Measurements from ENCODE around the gene BTBD16.

Gene BTBD16

DNA sequence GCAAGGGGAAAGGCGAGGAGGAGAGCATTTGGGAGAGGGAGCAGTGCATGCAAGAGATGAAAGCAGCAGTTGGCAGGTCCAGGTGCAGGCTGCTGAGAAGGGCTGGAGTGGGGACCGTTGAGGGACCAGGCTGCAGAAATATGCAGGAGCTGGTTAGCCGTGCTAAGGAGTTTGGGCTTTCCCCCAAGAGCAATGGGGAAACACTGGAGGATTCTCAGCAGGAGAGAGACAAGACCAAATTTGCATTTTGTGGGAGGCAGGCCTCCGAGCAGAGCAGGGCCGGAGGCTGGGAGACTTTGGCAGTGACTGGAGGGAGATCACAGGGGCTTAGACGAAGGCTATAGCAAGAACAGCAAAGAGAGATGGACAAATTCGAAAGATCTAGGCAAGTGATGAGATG, 11.8 kb downstream of the BTBD16 start:
- H3K36me3 ChIP-seq = no peaks in the 10 kb centered on the region
- H3K27ac ChIP-seq = no peak overlapping the region
- TF ChIP-seq, protein P1, sequence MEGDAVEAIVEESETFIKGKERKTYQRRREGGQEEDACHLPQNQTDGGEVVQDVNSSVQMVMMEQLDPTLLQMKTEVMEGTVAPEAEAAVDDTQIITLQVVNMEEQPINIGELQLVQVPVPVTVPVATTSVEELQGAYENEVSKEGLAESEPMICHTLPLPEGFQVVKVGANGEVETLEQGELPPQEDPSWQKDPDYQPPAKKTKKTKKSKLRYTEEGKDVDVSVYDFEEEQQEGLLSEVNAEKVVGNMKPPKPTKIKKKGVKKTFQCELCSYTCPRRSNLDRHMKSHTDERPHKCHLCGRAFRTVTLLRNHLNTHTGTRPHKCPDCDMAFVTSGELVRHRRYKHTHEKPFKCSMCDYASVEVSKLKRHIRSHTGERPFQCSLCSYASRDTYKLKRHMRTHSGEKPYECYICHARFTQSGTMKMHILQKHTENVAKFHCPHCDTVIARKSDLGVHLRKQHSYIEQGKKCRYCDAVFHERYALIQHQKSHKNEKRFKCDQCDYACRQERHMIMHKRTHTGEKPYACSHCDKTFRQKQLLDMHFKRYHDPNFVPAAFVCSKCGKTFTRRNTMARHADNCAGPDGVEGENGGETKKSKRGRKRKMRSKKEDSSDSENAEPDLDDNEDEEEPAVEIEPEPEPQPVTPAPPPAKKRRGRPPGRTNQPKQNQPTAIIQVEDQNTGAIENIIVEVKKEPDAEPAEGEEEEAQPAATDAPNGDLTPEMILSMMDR (IDR thresholded peaks at IDR 0.05) = no peak
- H3K4me3 ChIP-seq (ENCODE audit: low read depth in 1 of 2, low read length in 1 of 2) = no peak overlapping the region
- H3K27me3 ChIP-seq = peaks cover under 1% of the 10 kb centered on the region
- no peaks in the 10 kb centered on the region for H3K4me1 ChIP-seq (ENCODE audit: control insufficient read depth in 1 of 2, insufficient read depth in 1 of 2, low read depth in 1 of 2, low read length in 1 of 2)
- no peaks in the 10 kb centered on the region for H3K9me3 ChIP-seq

DNA sequence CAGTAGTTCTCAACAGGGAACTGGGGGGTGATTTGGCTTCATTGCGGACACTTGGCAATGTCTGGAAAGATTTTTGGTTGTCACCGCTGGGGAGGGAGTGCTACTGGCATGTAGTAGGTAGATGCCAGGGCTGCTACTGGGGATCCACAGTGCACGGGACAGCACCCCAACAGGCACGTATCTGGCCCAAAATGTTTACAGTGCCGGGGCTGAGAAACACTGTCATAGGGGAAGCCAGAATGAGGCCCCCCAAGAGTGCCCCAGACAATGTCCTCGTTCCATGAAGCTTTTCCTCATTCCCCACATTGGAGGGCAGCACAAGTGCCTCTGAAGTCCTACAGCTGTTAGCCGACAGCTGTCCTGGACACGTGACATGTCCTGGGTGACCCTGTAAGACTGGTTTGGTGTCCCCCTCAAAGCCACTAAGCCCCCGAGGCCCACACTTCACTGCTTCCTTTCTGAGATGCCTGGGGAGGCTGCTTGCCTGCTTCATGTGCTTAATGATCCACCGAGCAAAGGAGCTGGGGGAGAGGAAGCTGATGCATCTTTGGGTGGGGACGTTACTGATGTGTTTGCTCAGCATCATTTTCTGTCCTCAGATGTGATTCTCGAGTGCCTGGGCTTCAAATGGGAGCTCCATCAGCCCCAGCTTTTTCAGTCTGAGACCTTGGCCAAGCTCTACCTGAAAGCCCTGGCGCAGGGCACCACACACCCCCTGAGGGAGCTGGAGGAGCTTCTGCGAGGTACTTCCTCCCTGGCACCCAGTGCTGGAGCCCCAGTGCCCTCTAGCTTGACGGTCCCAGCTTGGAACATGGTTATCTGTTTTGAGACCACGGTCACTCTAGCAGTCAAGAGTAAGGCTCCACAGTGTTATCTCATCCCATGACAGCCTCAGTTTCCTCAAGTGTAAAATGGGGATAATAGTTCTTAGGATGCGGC, 14.7 kb downstream of the BTBD16 start:
- H3K4me1 ChIP-seq (ENCODE audit: control insufficient read depth in 1 of 2, insufficient read depth in 1 of 2, low read depth in 1 of 2, low read length in 1 of 2) = no peaks in the 10 kb centered on the region
- no peaks in the 10 kb centered on the region for H3K36me3 ChIP-seq
- H3K9me3 ChIP-seq = no peaks in the 10 kb centered on the region
- TF ChIP-seq, protein P1 (IDR thresholded peaks at IDR 0.05) = no peak
- no peaks in the 10 kb centered on the region for H3K27me3 ChIP-seq
- no peak overlapping the region for H3K4me3 ChIP-seq (ENCODE audit: low read depth in 1 of 2, low read length in 1 of 2)
- H3K27ac ChIP-seq = no peak overlapping the region

DNA sequence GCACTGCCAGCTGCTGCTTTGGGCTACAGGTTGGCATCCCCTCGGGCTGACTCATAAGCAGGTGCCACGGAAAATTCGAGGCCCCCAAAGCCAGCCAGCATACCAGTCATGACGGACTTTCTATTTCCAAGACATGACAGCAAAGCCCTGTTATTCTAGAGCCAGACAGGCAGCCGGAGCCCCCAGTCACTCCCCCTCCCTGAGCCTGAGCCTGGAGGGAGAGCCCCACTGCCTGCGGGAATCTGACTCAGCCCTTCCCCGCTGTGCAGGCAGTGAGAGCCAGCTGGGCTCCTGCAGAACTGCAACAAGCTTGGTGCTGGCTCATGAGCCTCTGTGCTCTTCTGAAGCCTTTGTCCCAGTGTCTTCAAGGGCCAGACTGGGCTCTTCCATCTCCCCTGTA, 15.8 kb downstream of the BTBD16 start:
- no peaks in the 10 kb centered on the region for H3K36me3 ChIP-seq
- no peaks in the 10 kb centered on the region for H3K4me1 ChIP-seq (ENCODE audit: control insufficient read depth in 1 of 2, insufficient read depth in 1 of 2, low read depth in 1 of 2, low read length in 1 of 2)
- H3K27ac ChIP-seq = no peak overlapping the region
- TF ChIP-seq, protein P1 (IDR thresholded peaks at IDR 0.05) = no peak
- no peak overlapping the region for H3K4me3 ChIP-seq (ENCODE audit: low read depth in 1 of 2, low read length in 1 of 2)
- no peaks in the 10 kb centered on the region for H3K9me3 ChIP-seq
- H3K27me3 ChIP-seq = no peaks in the 10 kb centered on the region

GRCh38 chr10:122287570-122287969, 16.5 kb downstream of the BTBD16 start:
- TF ChIP-seq, protein P1 (IDR thresholded peaks at IDR 0.05) = no peak
- Histone ChIP-seq H3K27ac (no peak overlapping the region), H3K27me3 (no peaks in the 10 kb centered on the region), H3K36me3 (no peaks in the 10 kb centered on the region), H3K4me3 (ENCODE audit: low read depth in 1 of 2, low read length in 1 of 2) (no peak overlapping the region), H3K4me1 (ENCODE audit: control insufficient read depth in 1 of 2, insufficient read depth in 1 of 2, low read depth in 1 of 2, low read length in 1 of 2) (no peaks in the 10 kb centered on the region), H3K9me3 (no peaks in the 10 kb centered on the region)

- Histone ChIP-seq H3K36me3 (no peaks in the 10 kb centered on the region), H3K4me3 (ENCODE audit: low read depth in 1 of 2, low read length in 1 of 2) (no peak overlapping the region), H3K27ac (no peak overlapping the region), H3K9me3 (no peaks in the 10 kb centered on the region), H3K27me3 (no peaks in the 10 kb centered on the region), H3K4me1 (ENCODE audit: control insufficient read depth in 1 of 2, insufficient read depth in 1 of 2, low read depth in 1 of 2, low read length in 1 of 2) (no peaks in the 10 kb centered on the region)
- TF ChIP-seq, protein P1 (IDR thresholded peaks at IDR 0.05) = no peak
Observed at GRCh38 chr10:122288262-122288661, 17.2 kb downstream of the BTBD16 start.
